HS-27A (cell line): ENCODE results near the gene UBTFL1.
"Not testable (repeated sequence)": the region's sequence is repeated elsewhere in the genome, so short reads cannot be mapped to it uniquely, and the experiment has no call there.

Source experiments
- DNase-seq: peaks from one replicate; pipeline ENCODE4 v3.0.0-alpha.2; 2012; ENCODE audit warnings: low read depth, missing footprints

Gene UBTFL1, protein sequence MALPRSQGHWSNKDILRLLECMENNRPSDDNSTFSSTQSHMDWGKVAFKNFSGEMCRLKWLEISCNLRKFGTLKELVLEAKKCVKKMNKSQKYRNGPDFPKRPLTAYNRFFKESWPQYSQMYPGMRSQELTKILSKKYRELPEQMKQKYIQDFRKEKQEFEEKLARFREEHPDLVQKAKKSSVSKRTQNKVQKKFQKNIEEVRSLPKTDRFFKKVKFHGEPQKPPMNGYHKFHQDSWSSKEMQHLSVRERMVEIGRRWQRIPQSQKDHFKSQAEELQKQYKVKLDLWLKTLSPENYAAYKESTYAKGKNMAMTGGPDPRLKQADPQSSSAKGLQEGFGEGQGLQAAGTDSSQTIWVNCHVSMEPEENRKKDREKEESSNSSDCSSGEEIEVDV

DNA sequence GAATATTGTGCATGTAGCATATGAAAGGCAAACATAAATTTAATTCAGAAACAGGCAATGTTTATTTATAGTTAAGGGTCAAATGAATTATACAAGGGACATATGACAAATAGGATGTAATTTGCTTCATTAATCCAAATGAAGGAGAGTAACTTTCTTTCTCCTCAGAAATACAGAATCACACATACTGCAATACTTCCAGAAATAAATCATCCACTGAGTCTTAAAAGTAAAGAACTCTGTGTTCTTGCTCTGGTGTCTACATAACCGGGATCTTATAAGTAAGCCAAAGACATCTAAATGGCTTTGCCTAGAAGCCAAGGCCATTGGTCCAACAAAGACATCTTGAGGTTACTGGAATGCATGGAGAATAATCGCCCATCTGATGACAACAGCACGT is at the start of gene UBTFL1:
Gene UBTFL1 (plus strand): TSS at position 301 of the 400 bp plus-strand sequence. CDS start 0 bp downstream, at position 301.
- DNase-seq, result not testable (repeated sequence)

DNA sequence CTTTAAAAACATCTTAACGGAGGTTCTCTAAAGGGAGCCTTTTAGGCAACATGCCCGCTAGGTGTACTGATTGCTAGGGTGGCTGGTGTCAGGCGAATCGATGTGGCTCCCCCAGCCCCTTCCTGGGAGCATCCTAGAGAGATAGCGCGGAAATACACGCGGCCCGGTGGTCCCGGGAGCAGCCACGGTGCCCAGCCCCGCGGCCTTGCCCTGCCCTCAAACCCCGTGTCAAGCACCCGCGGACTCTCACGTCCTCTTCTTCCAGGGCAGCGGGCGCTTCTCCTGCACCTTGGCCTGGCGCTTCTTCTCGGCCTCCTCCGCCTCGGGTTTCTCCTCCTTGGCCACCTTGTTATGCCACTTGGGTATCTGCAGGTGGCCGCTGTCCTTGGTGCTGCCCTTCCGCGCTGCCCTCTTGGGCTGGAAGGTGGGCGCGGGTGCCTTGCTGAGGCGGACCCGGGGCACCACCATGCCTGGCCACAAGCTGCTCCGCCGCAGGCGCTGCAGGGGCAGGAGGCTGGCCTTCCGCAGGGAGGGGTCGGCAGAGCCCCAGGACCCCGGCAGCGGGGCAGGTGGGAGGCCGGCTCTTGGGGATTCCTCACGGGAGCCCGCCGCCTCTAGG is 34.0 kb upstream of the UBTFL1 start:
- DNase-seq, result not testable (repeated sequence)

DNA sequence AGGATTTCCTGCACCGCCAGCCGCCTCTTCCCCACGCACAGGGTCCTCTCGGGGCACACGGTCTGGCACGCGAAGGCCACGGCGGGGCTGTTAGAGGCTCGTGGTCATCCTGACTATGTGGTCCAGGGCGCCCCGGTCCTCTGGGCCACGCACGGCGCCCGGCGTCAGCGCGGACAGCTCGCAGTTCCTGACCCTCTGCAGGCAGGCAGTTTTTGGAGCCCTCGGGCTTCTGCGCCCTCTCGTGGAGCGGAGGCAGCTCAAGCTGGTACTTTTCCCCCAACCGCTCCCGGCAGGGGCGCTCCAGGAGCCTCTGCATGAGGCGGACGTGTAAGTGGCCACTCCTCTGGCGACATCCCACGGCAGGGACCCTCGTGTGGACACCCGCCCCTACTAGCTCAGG is 33.4 kb upstream of the UBTFL1 start:
- DNase-seq, result not testable (repeated sequence)

- DNase-seq, result not testable (repeated sequence)
Observed at GRCh38 chr11:90053545-90053944, 32.2 kb upstream of the UBTFL1 start.

DNA sequence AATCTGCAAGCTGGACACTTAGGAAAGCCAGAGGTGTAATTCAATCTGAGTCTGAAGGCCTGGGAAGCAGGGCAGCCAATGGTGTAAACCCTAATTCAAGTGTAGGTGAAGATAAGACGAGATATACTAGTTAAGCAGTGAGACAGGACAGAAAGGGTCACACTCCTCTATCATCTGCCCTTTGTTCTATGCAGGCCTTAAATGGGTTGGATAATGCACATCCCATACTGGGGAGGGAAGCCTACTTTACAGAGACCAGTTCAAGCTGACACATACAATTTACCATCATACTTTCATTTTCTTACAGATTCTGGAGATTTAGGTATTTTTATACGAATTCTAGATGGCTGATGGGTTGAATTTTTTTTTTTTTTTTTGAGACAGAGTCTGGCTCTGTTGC is 3.0 kb downstream of the UBTFL1 start:
- not testable (repeated sequence) for DNase-seq

DNA sequence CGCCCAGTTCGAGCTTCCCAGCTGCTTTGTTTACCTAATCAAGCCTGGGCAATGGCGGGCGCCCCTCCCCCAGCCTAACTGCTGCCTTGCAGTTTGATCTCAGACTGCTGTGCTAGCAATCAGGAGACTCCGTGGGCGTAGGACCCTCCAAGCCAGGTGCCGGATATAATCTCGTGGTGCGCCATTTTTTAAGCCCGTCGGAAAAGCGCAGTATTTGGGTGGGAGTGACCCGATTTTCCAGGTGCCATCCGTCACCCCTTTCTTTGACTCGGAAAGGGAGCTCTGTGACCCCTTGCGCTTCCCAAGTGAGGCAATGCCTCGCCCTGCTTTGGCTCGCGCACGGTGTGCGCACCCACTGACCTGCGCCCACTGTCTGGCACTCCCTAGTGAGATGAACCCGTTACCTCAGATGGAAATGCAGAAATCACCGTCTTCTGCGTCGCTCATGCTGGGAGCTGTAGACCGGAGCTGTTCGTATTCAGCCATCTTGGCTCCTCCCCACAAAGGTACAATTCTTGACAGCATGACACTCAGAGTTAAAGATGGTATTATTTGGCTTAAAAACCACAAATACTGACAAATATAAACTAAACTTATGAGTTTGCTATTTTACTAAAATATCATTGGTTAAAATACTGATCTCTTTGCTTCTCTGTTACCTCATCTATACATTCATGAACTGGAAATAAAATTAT is 9.6 kb downstream of the UBTFL1 start:
- not testable (repeated sequence) for DNase-seq

DNA sequence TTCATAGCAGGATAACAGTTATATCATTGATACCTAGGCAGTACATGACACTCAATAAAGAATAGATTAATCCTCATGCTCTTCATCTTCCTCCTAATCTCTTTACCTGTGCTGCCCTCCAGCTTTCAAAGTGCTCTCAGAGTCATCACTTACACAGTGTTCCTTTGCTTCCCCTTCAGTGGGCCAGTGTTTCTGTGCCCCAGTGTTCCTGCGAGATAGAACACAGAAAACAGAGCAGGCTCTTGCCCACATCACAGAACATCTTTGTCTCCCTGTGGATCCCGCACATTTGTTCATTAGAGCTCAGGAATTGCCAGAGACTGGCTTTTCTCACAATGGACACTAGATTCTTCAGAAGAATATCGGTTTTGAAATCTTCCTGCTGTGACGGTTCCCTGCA is 12.5 kb downstream of the UBTFL1 start:
- DNase-seq, result not testable (repeated sequence)

DNA sequence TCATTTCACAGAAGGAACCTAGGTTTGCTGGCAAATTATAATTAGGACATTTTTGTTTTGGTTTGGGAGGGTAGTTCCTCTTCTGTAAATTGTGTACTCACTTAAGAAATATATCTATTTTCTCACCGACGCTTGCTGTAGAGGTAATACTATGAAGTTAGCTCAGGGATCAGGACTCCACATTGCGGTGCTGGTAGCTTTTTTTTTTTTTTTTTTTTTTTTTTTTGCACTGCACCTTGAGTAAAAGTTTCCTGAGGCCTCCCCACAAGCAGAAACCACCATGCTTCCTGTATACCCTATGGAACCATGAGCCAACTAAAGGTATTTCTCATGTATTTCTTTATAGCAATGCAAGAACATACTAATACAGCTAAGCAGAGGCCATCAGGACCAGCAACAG is 14.7 kb downstream of the UBTFL1 start:
- no peak for DNase-seq

GRCh38 chr11:90113541-90113940 is 27.8 kb downstream of the UBTFL1 start:
- no peak for DNase-seq

- no peak for DNase-seq
Observed at GRCh38 chr11:90120191-90120590, 34.4 kb downstream of the UBTFL1 start.

DNA sequence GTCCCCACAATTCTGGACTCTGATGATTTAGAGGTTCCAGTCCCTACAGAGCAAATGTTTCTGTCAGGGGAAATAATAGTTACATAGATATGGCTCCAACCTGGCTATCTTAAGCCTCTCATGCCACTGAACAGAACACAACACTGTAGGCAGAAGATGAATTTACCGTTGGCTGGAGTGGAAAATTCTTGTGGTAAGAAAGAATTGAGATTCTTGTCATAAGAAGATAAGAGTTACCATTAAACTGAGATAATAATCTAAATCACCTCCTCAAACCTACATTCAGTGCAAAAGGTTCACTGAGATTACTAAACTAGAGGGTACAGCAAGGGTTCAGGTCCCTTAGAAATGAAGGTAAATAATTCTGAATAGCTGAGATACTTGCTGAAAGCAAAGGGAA is 38.6 kb downstream of the UBTFL1 start:
- DNase-seq, result no peak

GRCh38 chr11:90124946-90125345 is 39.2 kb downstream of the UBTFL1 start:
- no peak for DNase-seq

DNA sequence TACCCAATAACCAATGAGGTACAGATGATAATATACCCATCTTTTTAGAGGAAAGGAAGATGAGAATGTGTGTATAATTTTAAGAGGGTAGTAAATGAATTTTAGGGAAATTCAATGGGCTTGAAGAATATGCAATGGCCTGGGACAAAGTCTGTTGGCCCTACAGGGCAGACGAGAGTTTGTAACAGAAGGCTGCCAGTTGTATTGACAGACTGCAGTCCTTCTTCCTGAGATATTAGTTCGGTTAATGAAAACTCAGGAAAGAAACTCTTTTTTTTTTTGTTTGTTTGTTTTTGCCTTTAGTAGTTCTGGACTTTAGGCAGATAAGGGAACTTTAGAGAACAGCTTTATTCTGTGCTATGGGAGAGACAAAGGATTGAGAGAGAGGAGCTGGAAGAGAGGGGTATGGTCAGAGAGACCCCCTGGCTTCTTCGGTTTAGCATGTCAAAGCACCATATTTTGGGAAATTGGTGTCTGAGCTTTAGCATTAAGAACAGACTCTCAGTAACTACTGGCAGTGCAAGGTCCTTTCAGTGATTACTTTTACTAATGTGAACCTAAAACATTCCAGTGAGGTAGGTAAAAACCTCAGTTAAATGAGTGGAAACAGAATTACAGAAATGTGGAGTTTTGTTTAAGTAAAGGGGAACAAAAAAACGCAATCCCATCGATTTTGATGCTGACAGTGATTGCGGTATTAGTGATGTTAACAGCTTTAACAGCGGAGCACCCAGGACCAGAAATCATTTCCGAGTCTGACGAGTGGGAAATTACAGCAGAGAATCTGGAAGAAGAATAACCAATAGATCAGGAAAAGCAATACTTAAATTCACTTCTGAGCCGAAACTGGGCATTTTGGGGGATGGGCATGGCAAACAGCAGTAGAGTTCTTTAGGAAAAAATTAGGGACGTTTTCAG is 48.1 kb downstream of the UBTFL1 start:
- DNase-seq, result no peak

DNA sequence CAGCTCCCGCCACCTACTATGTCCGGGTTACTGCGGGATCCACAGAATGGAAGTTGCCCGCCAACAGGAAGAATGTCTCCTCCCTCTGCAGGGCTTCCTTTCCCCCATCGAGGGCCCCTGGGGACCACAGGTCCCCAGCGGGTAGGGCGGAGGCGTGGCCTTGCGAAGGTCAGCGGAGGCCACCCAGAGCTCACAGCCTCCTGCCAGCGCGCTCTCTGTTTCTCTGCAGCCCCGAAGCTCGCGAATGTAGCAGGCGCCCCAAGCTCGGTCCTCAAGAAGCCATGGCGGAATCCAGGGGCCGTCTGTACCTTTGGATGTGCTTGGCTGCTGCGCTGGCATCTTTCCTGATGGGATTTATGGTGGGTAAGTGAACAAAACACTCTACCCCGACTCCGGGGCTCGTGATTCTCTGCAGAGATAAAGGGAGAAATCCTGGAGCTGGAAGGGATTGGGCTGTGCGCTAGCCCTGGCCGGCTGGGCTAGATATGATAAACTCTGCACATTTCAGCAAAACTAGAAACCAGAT is 48.8 kb downstream of the UBTFL1 start, which contains the start of gene NAALAD2:
Gene NAALAD2 (plus strand): TSS at position 186 of the 526 bp plus-strand sequence. CDS start 96 bp downstream, at position 282.
- DNase-seq, result no peak

GRCh38 chr11:90135016-90135415 is 49.3 kb downstream of the UBTFL1 start:
- DNase-seq, result no peak
